DMS 273 treated with DMSO at 0.1 percent for 48 hours (cell line): ENCODE results near the gene PLXNA2.

Experiments
- DNase-seq: peaks from one replicate; lab custom pipeline; 2025; lab: John Stamatoyannopoulos, UW

Gene PLXNA2

DNA sequence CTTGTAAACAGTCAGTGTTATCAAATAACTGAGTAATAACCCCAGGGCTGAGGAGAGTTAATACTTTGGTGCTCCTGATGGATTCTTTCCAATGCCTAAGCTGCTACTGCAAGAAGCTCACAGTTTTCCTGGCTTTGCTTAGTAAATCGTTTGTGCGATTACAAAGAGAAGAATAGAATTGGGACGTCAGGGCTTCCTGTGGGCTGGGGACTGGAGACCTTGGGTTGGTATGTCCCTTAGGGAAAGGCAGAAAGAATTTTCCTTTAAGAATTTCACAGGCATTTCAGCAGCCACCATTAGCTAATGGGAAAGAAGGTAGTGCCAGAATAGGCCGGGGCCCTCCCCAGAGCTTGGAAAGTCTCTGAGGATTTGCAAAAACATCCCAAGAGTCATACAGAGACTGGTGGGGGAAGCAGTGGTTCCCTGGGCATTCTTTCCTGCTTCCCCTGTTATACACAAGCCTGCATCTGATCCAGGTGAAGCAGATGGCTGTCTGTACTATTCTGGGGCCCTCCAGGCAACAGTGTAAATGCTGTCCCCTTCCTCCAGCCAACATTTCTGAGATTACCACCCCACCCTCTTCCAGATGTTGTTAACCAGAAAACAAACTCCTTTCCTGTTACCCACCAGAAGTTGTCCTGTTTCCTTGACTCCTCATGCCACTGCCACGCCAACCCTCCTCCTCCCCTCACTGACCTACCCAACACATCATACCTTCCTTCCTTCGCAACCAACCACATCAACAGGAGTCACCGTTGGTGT, 40.2 kb downstream of the PLXNA2 start:
- DNase-seq: no peak

GRCh38 chr1:208203127-208203847, 40.9 kb downstream of the PLXNA2 start:
- no peak for DNase-seq

DNA sequence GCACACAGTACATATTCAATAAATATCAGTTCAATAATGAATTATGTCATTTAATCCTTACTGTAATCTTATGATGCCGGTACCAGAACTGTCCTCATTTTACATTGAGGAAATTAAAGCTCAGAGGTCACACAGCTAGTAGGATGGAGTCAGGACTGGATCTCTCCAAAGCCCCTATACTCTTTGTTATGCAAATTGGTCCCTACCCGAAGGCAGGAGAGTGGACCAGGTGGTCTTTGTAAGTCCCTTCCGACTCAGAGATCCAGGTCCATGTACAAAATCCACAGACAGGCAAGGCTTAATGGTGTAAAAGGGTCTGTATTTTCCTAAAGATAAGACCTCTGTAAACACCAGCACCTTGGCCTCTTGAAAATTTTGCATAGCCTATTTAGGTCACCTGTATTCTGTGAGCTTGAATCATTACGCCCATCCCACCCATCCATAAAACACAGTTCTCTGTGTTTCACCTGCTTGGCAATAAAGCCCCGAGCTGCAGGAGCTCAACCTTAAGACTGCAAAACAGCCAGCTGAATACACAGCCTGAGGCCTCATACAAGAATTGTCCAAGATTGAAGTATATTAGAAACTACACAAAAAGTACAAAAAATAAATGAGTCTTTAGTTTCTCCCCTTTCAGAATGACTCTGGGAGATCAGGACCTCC, 41.7 kb downstream of the PLXNA2 start:
- DNase-seq: no peak

- DNase-seq: no peak
Observed at GRCh38 chr1:208201229-208201628, 43.0 kb downstream of the PLXNA2 start.

DNA sequence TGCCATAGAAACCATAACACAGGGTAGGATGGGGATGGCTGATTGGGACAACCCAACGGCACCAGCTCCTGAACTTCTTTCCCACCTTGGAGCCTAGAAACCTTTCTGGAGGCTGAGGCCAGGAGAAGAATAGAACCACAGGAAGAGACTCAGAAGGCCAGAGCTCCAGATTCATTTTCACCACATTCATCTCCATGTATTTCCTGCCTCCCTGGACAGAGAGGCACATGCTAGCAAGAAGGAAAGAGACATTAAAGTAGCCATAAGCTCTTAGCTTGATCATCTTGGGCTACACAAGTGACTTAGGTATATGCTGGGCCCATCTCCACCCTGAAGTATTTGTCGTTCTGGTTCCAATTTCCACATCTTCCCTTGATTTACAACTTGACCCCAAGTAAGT, 44.1 kb downstream of the PLXNA2 start:
- no peak for DNase-seq

GRCh38 chr1:208198236-208198635, 45.9 kb downstream of the PLXNA2 start:
- DNase-seq: no peak

DNA sequence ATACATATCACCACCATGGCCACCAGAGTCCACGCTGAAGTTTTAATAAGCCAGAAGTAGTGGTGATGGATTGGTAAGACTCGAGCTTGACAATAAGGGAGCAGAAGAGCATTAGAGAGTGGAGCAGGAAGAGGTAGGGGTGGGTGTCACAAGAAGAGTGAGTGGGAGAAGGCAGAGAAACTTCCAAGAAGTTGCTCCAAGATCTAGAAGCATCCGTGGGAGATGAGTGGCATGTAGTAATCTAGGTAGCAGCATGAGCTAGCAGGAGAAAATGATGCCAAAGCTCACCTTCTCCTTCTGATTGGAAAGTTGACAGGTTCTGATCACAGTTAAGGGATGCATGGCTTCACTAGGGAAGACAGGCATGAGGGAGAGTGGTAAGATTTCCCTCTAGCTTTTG, 49.2 kb downstream of the PLXNA2 start:
- DNase-seq: no peak

- DNase-seq: no peak
Observed at GRCh38 chr1:208192995-208193394, 51.2 kb downstream of the PLXNA2 start.

DNA sequence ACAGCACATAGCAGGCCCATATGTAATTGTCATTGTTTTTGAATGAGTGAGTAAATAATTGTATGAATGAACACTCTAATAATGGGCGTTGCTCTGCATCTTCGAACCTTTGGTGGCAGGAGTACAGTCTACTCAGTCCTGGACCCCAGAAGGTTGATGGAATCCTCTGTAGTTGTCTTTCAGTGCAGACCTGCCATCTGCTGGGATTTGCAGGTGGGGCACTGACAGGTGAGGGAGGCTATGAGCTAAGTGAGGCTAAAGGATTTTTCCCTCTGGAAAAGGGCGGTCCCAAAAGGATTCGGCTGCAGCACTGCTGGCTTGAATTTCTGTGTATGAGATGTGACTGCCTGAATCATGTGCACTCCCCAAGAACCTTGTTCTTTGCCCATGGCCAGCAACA, 53.4 kb downstream of the PLXNA2 start:
- no peak for DNase-seq

DNA sequence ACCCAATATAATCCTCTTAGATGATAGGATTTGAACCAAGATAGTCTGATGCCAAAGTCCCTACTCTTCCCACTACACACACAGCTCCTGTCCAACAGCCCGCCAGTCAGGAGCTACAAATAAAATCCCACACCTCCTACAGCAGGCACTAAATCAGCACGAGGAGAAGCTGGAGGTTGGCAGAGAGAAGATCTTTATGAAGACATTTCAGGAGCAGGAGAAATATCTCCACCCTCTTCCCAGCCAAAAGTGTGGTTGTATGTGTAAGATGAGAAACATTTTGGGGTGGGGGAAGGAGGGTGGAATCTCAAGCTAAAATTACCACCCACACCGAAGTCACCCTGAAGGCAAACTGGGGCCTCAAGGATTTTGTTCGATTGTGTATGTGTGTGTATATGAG, 54.5 kb downstream of the PLXNA2 start:
- no peak for DNase-seq

- no peak for DNase-seq
Observed at GRCh38 chr1:208189183-208189582, 55.0 kb downstream of the PLXNA2 start.

GRCh38 chr1:208188607-208189006, 55.6 kb downstream of the PLXNA2 start:
- no peak for DNase-seq

DNA sequence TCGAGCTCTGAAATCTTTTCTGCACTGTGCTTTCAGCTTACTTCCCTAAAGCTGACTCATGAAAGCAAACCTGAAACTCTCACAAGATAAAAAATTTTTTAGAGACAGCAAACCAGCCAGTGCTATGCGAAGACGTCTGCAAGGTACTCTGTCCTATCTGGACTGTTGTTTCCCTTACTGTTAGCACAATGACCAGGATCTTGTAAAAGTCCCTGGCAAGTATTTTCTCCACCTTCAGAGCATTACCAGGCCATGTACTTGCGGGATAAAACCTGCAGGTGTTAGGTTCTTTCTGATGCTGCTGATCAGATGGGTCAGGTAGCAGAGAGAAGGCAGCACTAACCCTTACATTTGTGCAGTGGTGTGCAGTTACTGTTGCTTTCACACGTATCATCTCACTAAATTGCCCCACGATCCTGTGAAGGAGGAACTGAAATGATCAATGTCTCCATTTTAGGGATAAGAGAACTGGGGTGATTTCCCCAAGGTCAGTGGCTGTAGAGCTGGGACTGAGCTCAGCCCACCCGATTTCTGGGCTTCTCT, 56.6 kb downstream of the PLXNA2 start:
- DNase-seq: no peak

- DNase-seq: no peak
Observed at GRCh38 chr1:208185801-208186231, 58.4 kb downstream of the PLXNA2 start.

DNA sequence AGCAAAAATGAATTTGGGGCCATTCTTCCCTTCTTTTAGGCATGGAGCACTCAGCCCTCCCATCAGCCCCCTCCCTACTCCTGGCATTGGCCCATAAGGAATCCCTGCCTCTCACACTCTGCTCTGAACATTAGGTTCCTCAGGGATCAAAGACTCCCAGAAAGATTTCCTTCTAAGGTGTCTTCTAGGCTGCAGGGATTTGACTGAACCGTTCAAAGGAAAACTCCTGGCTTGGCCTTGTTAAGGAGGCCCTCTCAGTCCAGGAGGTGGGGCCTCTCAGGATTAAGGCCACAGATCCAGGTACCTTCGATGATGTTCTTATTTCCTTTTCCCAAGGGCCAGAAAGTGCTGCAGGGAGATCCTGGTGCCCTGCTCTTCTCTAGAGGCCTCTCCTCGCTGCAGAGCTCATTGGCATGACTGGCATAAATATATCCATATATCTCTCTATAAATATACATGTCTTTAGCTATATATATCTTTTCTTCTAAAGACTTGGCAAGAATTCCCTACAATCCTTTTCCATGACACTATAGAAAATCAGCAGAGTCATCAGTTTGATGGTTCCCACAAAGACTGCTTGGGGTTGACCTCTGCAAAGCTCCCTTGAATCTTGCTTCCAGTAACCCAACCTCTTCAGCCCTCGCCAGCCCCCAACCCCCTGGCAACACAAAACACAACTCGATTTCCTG, 59.1 kb downstream of the PLXNA2 start:
- DNase-seq: no peak

DNA sequence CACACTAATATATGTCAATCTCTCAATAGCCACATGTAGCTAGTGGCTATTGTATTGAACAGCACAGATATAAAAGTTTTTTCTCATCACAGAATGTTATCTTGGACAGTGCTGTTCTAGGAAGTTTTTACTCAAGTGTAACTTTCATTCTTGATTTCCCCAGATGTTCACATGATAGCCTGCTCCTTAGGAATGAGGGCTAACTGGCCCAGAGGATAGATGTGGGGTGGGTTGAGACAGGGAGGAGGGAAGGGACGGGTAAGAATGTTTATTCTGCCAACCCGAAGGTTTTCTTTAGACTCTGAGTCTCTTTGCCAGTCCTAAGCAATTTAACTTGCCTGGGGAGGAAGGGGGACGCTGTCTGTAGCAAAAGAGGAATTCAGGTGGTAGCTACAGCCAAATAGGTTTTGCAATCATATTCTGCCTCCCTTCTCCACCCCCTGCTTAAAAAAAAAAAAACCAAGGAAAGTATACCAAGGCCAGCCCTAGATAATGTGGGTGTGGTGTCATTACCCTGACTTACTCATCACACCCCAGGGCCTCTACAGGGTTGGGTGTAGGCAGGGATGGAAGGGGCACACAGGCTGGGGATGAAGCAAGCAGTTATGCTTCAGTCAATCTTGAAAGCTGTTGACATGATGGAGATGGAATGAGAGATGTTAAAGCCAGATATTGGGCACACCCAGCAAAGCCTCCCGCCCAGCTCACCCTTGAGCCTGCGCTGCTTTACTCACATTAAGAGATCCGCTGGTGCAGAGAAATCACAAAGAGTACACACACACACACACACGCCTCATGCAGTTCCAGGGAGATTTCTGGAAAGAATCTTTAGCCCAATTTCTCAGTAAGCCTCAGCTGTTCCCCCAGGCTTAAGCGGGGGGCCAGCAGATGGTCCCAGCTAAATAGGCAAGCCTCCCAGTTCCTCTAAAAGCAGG, 59.9 kb downstream of the PLXNA2 start:
- no peak for DNase-seq

DNA sequence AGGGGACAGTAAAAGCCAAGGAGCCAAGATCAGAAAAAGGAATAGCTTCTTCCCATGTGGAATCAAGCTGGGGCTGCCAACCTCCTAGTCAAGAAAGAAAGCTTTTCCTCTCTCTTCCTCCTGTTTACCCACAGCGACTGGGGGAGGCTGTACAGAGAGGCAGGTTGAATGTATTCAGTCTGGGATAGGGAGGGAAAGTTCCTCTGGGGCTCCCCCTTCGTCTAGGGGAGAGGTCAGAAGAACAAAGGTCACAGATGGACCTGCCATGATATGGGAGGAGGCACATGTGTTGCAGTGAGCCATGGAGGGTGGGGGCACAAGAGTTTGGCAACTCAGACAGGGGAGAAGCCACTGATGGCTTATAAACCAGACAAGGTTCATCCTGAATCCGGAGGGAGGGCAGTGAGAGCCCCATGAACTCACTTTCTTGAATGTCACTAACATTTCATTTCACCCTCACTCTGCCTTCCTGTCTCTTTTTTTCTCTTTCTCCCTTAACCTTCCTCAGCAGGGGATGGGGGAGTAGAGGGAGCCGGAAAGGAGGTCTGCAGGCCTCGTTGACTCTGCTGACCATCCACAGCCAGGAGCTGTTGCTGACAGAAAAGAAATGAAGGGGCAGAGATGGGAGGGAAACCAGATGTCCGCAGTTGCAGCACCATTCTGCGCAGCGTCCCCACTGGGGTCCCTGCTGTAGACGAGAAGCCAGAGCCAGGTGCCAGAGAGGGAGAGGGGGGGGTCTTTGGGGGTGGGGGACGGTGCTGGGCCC, 61.1 kb downstream of the PLXNA2 start:
- DNase-seq: no peak

DNA sequence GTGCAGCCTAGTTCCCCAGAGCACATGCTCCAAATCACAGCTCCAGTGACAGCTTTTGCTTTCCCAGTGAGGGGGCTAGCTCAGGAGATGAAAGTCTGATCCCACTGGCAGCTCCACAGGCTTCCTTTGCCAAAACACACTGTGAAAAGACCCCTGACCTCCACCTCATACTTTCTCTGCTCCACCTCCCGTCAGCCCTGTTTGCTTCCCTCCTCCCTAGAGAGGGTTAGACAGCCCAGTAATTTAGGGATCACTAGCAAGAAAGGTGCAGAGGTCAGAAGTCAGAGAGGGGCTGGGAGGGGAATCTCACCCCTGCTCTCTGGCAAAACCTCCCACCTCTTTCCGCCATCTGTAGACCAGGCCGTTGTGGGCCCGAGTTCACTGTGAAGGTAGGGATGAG, 62.8 kb downstream of the PLXNA2 start:
- no peak for DNase-seq

GRCh38 chr1:208180421-208180820, 63.8 kb downstream of the PLXNA2 start:
- no peak for DNase-seq

GRCh38 chr1:208179961-208180409, 64.2 kb downstream of the PLXNA2 start:
- no peak for DNase-seq
